HEK293 (cell line): ENCODE measurements around the gene MEX3C.
A peak's percentile ranks its signal among the peaks of the same experiment; 100 is the strongest.

ENCODE experiments used
- CTCF ChIA-PET: fragments of 350-600 bp; formaldehyde crosslinking; extraction: SDS; loops from one replicate; lab custom pipeline; 2021; ENCODE audit warnings: antibody characterized with exemption; lab: Yijun Ruan, JAX
- POLR2A ChIA-PET: fragments of 300-600 bp; formaldehyde crosslinking; extraction: SDS; loops from one replicate; lab custom pipeline; 2020; ENCODE audit warnings: antibody characterized with exemption, inconsistent platforms; lab: Yijun Ruan, JAX
- H3K27ac ChIP-seq: fragments of 200-500 bp; sonication (Bioruptor generic); 2 replicates; pipeline ENCODE4 v1.5.1; 2014; ENCODE audit warnings: low read depth, low read length, control low read depth, inconsistent platforms; ENCODE audit errors: extremely low read depth
- H3K36me3 ChIP-seq, 2 experiments: fragments of 200-500 bp in 1 of 2; sonication (Bioruptor generic) in 1 of 2; 1 replicate in 1 of 2; 2 replicates in 1 of 2; pipeline ENCODE4 v1.5.1; 2014 to 2017; ENCODE audit warnings: inconsistent platforms in 2 of 2, low read length in 2 of 2; ENCODE audit not compliant: control insufficient read depth in 2 of 2, insufficient read depth in 1 of 2
- H3K4me1 ChIP-seq: fragments of 200-500 bp; sonication (Bioruptor generic); 2 replicates; pipeline ENCODE4 v1.5.1; 2014; ENCODE audit warnings: mild to moderate bottlenecking, low read length, inconsistent platforms; ENCODE audit not compliant: control insufficient read depth, insufficient read depth
- H3K4me3 ChIP-seq: 2 replicates; pipeline ENCODE4 v1.5.1; 2011; ENCODE audit warnings: low read depth, mild to moderate bottlenecking, control low read depth, low read length, moderate library complexity
- H3K9me3 ChIP-seq: fragments of 200-500 bp; sonication (Bioruptor generic); 2 replicates; pipeline ENCODE4 v1.5.1; 2014; ENCODE audit warnings: low read depth, low read length, inconsistent platforms; ENCODE audit not compliant: control insufficient read depth, insufficient read depth
- GFI1B ChIP-seq: fragments of 450-650 bp; formaldehyde crosslinking; IDR thresholded peaks from 2 replicates; pipeline ENCODE4 v1.5.1; 2016; ENCODE audit warnings: missing biosample characterization, missing genetic modification characterization
- KLF8 ChIP-seq: fragments of 450-650 bp; formaldehyde crosslinking; IDR thresholded peaks from 2 replicates; pipeline ENCODE4 v1.5.1; 2016; ENCODE audit warnings: missing biosample characterization, missing genetic modification characterization
- KLF9 ChIP-seq: fragments of 450-650 bp; formaldehyde crosslinking; IDR thresholded peaks from 2 replicates; pipeline ENCODE4 v1.5.1; 2016; ENCODE audit warnings: missing biosample characterization, missing genetic modification characterization, low read depth
- MYNN ChIP-seq: fragments of 450-650 bp; formaldehyde crosslinking; IDR thresholded peaks from 2 replicates; pipeline ENCODE4 v1.5.1; 2016; ENCODE audit warnings: missing biosample characterization, missing genetic modification characterization, borderline replicate concordance
- MZF1 ChIP-seq: fragments of 450-650 bp; formaldehyde crosslinking; IDR thresholded peaks from 2 replicates; pipeline ENCODE4 v1.5.1; 2017; ENCODE audit warnings: missing biosample characterization, missing genetic modification characterization, borderline replicate concordance
- ZFP37 ChIP-seq: fragments of 450-650 bp; formaldehyde crosslinking; IDR thresholded peaks from 2 replicates; pipeline ENCODE4 v1.5.1; 2016; ENCODE audit warnings: missing biosample characterization, missing genetic modification characterization
- ZFP69B ChIP-seq: fragments of 450-650 bp; formaldehyde crosslinking; IDR thresholded peaks from 2 replicates; pipeline ENCODE4 v1.5.1; 2016; ENCODE audit warnings: missing biosample characterization, missing genetic modification characterization
- ZNF10 ChIP-seq: fragments of 450-650 bp; formaldehyde crosslinking; IDR thresholded peaks from 2 replicates; pipeline ENCODE4 v1.5.1; 2017; ENCODE audit warnings: missing biosample characterization, missing genetic modification characterization
- ZNF121 ChIP-seq: fragments of 450-650 bp; formaldehyde crosslinking; IDR thresholded peaks from 2 replicates; pipeline ENCODE4 v1.5.1; 2016; ENCODE audit warnings: missing biosample characterization, missing genetic modification characterization
- ZNF174 ChIP-seq: fragments of 450-650 bp; formaldehyde crosslinking; IDR thresholded peaks from 2 replicates; pipeline ENCODE4 v1.5.0; 2017; ENCODE audit warnings: missing biosample characterization, mild to moderate bottlenecking, missing genetic modification characterization
- ZNF223 ChIP-seq: fragments of 450-650 bp; formaldehyde crosslinking; IDR thresholded peaks from 2 replicates; pipeline ENCODE4 v1.5.1; 2016; ENCODE audit warnings: missing biosample characterization, missing genetic modification characterization
- ZNF311 ChIP-seq: fragments of 450-650 bp; formaldehyde crosslinking; IDR thresholded peaks from 2 replicates; pipeline ENCODE4 v1.5.1; 2017; ENCODE audit warnings: missing biosample characterization, missing genetic modification characterization, borderline replicate concordance
- ZNF354C ChIP-seq: fragments of 450-650 bp; formaldehyde crosslinking; IDR thresholded peaks from 2 replicates; pipeline ENCODE4 v1.5.1; 2016; ENCODE audit warnings: missing biosample characterization, missing genetic modification characterization, low read depth, borderline replicate concordance
- ZNF366 ChIP-seq: fragments of 450-650 bp; formaldehyde crosslinking; conservative IDR thresholded peaks from 2 replicates; pipeline ENCODE4 v1.5.1; 2016; ENCODE audit warnings: missing biosample characterization, missing genetic modification characterization
- ZNF394 ChIP-seq: fragments of 450-650 bp; formaldehyde crosslinking; IDR thresholded peaks from 2 replicates; pipeline ENCODE4 v1.5.1; 2016; ENCODE audit warnings: missing biosample characterization, missing genetic modification characterization, mild to moderate bottlenecking, moderate library complexity, borderline replicate concordance
- ZNF529 ChIP-seq: fragments of 450-650 bp; formaldehyde crosslinking; IDR thresholded peaks from 2 replicates; pipeline ENCODE4 v1.5.1; 2017; ENCODE audit warnings: missing genetic modification characterization, missing biosample characterization; ENCODE audit not compliant: insufficient replicate concordance
- ZNF623 ChIP-seq: fragments of 450-650 bp; formaldehyde crosslinking; IDR thresholded peaks from 2 replicates; pipeline ENCODE4 v1.5.1; 2016; ENCODE audit warnings: missing biosample characterization, missing genetic modification characterization
- ZNF664 ChIP-seq: fragments of 450-650 bp; formaldehyde crosslinking; IDR thresholded peaks from 2 replicates; pipeline ENCODE4 v1.5.1; 2016; ENCODE audit warnings: missing biosample characterization, missing genetic modification characterization
- ZNF830 ChIP-seq: fragments of 450-650 bp; IDR thresholded peaks from 2 replicates; pipeline ENCODE4 v1.5.0; 2018; ENCODE audit warnings: missing biosample characterization, missing genetic modification characterization, low read depth, mild to moderate bottlenecking, moderate library complexity
- ZNF837 ChIP-seq: fragments of 450-650 bp; formaldehyde crosslinking; IDR thresholded peaks from 2 replicates; pipeline ENCODE4 v1.5.1; 2016; ENCODE audit warnings: missing biosample characterization, missing genetic modification characterization
- TF ChIP-seq, protein P1 (sequence below): fragments of 450-650 bp; formaldehyde crosslinking; IDR thresholded peaks from 2 replicates; pipeline ENCODE4 v1.5.1; 2017; ENCODE audit warnings: missing biosample characterization, missing genetic modification characterization
- TF ChIP-seq, protein P2 (sequence below): fragments of 450-650 bp; IDR thresholded peaks from 2 replicates; pipeline ENCODE4 v1.5.1; 2018; ENCODE audit warnings: missing biosample characterization, missing genetic modification characterization
- TF ChIP-seq, protein P3 (sequence below): fragments of 450-650 bp; formaldehyde crosslinking; IDR thresholded peaks from 2 replicates; pipeline ENCODE4 v1.5.1; 2017; ENCODE audit warnings: missing biosample characterization, missing genetic modification characterization

The MEX3C gene

DNA sequence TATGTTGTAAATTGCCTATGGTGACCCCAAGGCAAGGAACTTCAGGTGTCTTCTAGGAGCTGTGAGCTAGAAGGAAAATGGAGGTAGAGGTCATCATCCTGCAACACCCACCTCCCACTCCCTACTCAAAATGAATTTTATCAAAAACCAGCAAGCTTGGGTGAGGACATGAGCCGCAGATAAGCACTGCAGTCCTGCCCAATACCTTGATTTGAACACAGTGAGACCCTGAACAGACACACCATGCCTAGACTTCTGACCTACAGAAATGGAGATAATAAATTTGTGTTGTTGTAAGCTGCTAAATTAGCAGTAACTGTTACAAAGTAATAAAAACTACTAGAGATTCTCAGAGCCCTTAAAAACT, 13.4 kb downstream of the MEX3C start:
- no peak overlapping the region for H3K27ac ChIP-seq
- no peak for TF ChIP-seq ZNF623
- TF ChIP-seq ZNF366 (tag by site-specific recombination), result no peak
- TF ChIP-seq, protein P1, sequence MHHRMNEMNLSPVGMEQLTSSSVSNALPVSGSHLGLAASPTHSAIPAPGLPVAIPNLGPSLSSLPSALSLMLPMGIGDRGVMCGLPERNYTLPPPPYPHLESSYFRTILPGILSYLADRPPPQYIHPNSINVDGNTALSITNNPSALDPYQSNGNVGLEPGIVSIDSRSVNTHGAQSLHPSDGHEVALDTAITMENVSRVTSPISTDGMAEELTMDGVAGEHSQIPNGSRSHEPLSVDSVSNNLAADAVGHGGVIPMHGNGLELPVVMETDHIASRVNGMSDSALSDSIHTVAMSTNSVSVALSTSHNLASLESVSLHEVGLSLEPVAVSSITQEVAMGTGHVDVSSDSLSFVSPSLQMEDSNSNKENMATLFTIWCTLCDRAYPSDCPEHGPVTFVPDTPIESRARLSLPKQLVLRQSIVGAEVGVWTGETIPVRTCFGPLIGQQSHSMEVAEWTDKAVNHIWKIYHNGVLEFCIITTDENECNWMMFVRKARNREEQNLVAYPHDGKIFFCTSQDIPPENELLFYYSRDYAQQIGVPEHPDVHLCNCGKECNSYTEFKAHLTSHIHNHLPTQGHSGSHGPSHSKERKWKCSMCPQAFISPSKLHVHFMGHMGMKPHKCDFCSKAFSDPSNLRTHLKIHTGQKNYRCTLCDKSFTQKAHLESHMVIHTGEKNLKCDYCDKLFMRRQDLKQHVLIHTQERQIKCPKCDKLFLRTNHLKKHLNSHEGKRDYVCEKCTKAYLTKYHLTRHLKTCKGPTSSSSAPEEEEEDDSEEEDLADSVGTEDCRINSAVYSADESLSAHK, result no peak
- TF ChIP-seq ZNF664, result no peak
- no peak for TF ChIP-seq KLF8 (tag by site-specific recombination)
- TF ChIP-seq ZNF529 (tag by site-specific recombination), result no peak
- no peak for TF ChIP-seq GFI1B
- no peak for TF ChIP-seq ZNF830 (tag by site-specific recombination)
- no peak for TF ChIP-seq ZNF311
- no peaks in the 10 kb centered on the region for H3K9me3 ChIP-seq
- H3K36me3 ChIP-seq, result peaks cover 0 to 7% of the 10 kb centered on the region in 2 experiments; a peak in 2 of 3 replicates
- H3K4me3 ChIP-seq, result no peak overlapping the region
- ChIA-PET POLR2A (interaction anchor here (0.9 kb wide), 1 partner anchor 13 kb away, joined by 5 read pairs; the partner anchor contains the start of gene MEX3C), CTCF (interaction anchor here (1.3 kb wide), 1 partner anchor 9 kb away, joined by 6 read pairs; no protein-coding TSS in a partner anchor)
- peaks cover 8% of the 10 kb centered on the region for H3K4me1 ChIP-seq

DNA sequence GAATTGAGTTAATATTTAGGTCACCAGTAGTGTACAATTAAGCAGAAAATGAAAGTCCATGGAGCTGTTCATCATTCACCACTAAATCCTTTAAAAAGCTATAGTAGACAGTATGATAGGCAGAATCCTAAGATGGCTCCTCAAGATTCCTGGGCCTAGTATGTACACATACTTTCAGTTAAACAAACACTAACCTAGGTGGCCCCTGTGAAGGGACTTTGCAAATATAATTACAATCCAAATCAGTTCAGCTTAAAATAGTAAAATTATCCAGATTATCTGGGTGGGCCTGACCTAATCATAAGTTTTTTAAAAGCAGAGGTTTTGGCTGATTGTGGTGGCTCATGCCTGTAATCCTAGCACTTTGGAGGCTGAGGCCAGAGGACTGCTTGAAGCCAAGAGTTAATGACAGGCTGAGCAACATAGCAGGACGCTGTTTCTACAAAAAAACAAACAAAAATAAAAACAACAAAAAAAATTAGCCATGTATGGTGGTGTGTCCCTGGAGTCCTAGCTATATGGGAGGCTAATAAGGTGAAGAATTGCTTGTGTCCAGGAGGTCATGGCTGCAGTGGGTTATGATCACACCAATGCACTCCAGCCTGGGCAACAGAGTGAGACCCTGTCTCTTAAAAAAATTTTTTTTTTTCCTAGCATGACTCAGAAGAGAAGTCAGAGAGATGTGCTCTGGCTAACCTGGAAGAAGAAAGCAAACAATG, 13.9 kb downstream of the MEX3C start:
- ChIA-PET POLR2A (no interaction called here), CTCF (interaction anchor here (1.1 to 1.3 kb wide), 2 partner anchors 8 to 12 kb away, joined by 3 to 6 read pairs; no protein-coding TSS in a partner anchor)
- TF ChIP-seq ZNF394 (tag by site-specific recombination) (no peak), ZNF837 (tag by site-specific recombination) (no peak), ZNF174 (tag by site-specific recombination) (no peak), ZNF121 (tag by site-specific recombination) (0 out of 2 replicates have a peak, but pooled peaks have one; percentile 38), MZF1 (tag by site-specific recombination) (peak; percentile 92; the same call in 1 of the 2 replicates), ZNF10 (tag by site-specific recombination) (0 out of 2 replicates have a peak, but pooled peaks have one; percentile 26)
- Histone ChIP-seq H3K36me3 (peaks cover 0 to 4% of the 10 kb centered on the region in 2 experiments; a peak in 2 of 3 replicates), H3K9me3 (no peaks in the 10 kb centered on the region), H3K27ac (no peak overlapping the region), H3K4me3 (no peak overlapping the region), H3K4me1 (peaks cover 8% of the 10 kb centered on the region)

DNA sequence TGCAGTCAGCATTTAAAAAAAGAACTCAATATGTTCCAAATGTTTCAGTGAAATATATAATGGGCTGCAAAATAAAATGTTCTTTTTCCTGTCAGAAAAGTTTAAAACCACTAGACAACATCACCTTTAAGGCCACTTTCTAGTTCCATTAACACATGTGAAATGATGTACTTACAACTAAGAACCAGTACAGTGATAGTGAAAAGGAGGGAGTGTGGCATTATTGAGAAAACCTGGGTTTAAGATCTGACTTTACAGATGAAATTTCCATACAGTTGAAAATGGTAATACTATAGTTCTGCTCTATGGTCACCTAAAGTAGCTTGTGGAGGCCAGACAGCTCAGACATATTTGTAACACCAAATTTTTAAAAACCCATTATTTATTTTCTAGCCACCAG, 14.7 kb downstream of the MEX3C start:
- POLR2A ChIA-PET, result no interaction called here
- peaks cover 0 to 4% of the 10 kb centered on the region in 2 experiments; a peak in 2 of 3 replicates for H3K36me3 ChIP-seq
- H3K4me1 ChIP-seq, result peaks cover 8% of the 10 kb centered on the region
- TF ChIP-seq ZFP37 (tag by site-specific recombination) (no peak), KLF9 (tag by site-specific recombination) (no peak), MYNN (tag by site-specific recombination) (no peak), ZNF354C (tag by site-specific recombination) (no peak), ZNF223 (tag by site-specific recombination) (no peak), ZFP69B (tag by site-specific recombination) (no peak), ZNF174 (tag by site-specific recombination) (no peak)
- TF ChIP-seq, protein P2, sequence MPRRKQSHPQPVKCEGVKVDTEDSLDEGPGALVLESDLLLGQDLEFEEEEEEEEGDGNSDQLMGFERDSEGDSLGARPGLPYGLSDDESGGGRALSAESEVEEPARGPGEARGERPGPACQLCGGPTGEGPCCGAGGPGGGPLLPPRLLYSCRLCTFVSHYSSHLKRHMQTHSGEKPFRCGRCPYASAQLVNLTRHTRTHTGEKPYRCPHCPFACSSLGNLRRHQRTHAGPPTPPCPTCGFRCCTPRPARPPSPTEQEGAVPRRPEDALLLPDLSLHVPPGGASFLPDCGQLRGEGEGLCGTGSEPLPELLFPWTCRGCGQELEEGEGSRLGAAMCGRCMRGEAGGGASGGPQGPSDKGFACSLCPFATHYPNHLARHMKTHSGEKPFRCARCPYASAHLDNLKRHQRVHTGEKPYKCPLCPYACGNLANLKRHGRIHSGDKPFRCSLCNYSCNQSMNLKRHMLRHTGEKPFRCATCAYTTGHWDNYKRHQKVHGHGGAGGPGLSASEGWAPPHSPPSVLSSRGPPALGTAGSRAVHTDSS (tag by site-specific recombination), result no peak
- TF ChIP-seq, protein P3, sequence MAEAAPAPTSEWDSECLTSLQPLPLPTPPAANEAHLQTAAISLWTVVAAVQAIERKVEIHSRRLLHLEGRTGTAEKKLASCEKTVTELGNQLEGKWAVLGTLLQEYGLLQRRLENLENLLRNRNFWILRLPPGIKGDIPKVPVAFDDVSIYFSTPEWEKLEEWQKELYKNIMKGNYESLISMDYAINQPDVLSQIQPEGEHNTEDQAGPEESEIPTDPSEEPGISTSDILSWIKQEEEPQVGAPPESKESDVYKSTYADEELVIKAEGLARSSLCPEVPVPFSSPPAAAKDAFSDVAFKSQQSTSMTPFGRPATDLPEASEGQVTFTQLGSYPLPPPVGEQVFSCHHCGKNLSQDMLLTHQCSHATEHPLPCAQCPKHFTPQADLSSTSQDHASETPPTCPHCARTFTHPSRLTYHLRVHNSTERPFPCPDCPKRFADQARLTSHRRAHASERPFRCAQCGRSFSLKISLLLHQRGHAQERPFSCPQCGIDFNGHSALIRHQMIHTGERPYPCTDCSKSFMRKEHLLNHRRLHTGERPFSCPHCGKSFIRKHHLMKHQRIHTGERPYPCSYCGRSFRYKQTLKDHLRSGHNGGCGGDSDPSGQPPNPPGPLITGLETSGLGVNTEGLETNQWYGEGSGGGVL (tag by site-specific recombination), result no peak
- H3K27ac ChIP-seq, result no peak overlapping the region
- no peak overlapping the region for H3K4me3 ChIP-seq
- no peaks in the 10 kb centered on the region for H3K9me3 ChIP-seq
- CTCF ChIA-PET, result interaction anchor here (1.1 kb wide), 1 partner anchor 12 kb away, joined by 3 read pairs; no protein-coding TSS in a partner anchor
